NCI-H748 (cell line): ENCODE data around the gene GRPR.
A peak's percentile ranks its signal among the peaks of the same experiment; 100 is the strongest.

ENCODE experiments used
- DNase-seq: peaks from one replicate; lab custom pipeline; 2025; ENCODE audit not compliant: unreplicated experiment; lab: John Stamatoyannopoulos, UW

GRPR gene

DNA sequence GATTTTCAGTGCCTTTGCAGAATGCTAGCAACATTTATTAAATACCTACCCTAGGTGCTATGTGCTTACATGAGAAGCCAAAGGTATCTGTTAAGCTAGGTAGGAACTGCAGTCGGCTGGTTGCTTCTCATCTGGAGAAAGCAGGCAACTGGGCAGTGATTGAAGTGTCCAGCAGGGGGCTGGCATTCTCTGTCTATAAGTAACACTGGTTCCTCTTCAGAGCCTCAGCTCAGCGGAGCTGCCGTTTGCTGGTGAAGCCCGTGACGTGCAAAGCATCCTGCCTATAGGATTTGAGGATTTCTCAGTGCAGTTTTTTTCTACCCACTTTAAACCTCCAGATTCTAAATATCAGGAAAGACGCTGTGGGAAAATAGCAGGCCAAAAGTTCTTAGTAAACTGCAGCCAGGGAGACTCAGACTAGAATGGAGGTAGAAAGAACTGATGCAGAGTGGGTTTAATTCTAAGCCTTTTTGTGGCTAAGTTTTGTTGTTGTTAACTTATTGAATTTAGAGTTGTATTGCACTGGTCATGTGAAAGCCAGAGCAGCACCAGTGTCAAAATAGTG lies at the start of gene GRPR:
TSS of gene GRPR (plus strand) at position 344 of the 565 bp plus-strand sequence. CDS start 389 bp downstream, outside the sequence.
- peak; percentile 83 for DNase-seq

DNA sequence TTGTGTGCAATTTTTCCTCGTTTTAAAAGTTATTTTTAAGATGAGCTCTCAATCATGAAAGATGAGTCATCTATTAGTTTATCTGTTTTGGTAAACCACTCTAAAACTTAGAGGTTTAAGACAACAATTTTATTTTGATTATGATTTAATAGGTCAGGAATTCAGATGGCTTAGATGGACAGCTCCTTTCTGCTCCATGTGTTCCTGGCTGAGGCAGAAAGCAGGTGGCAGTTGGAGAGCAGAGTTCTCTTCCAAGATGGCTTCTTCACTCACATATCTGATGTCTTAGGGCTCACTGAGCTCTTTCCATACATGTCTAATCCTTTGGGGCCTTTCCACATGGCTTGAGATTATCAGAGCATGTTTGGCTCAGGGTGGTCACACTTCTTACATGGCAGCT lies 48.3 kb upstream of the GRPR start:
- no peak for DNase-seq

DNA sequence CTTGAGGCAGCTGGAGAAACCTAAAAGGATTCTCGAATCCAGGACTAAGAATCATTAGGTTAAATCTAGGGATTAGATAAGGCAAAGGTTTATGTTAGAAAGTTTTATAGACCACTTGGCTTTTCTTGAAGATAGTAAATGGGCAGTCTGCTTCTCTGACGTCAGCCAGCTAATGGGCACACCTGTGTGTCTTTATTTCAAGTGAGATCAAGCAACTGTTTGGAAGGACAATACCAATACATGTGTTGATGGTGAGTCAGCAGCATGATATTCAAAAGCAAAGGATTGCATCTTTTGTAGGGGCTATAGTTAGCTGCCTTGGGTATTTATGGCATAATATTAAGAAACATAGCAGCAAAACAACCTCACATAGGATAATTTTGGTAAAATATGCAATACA lies 46.5 kb upstream of the GRPR start:
- DNase-seq: no peak

DNA sequence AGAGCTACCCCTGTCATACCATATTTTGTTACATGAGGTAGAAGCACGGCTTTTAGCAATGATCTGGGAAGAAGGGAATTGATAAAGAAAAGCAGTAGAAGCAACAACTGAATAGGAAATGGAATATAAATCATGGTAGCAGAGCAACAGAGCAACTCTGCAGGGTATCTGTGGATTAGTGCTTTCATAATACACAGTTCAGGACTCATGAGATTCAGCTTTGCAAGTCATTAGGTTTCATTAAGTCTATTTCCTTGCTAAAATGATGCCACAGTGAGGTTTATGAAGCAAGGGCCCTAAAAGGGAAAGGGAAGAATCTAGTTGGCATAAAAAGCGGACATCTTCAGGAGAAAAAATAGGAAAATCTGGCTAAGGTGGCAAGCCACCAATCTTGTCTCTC lies 45.6 kb upstream of the GRPR start:
- no peak for DNase-seq

DNA sequence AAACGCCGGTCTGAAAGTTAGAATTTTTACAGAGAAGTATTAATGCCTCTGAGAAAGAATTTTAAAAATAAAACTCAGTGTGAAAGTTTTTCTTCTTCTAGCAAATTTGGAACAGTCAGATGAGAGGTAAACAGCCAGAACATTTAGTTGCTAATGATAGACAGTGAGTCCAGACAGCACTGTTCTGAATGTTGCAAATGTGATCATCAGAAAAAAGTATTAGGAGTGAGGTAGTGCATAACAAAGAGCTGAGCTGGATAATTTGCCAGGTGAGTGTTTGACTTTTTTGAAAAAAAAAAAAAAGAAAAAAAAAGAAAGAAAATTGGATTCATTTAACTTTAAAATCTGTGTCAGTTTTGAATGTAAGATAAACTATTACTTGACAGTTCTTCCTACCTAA lies 42.0 kb upstream of the GRPR start:
- no peak for DNase-seq

DNA sequence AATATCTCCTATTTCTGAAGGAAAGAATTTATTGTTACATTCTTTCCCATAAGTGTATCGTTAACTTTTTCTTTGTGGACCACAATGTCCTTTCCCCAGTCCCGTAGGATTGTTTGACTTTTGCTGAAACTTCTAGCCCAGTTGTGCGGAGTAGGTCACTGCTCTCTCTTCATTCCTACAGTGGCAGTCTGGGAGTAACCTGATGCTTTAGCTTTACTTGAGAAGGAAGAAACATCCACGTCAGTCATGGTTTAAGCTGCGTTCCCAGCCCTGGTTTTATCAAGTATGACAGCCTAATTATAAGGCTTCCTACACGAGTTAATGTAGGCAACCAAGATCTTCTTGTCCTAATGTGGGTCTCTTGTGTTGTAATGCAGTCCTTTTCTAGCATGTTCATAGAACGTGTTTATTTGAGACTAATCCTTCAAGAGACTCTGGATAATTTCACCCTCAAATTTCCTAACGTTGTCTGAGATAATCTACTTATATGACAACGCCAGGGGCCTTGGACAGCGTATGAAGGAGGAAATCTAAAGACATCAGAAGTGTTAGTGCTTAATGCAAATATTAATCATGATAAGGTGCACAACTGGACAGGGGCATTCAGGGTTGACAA lies 40.8 kb upstream of the GRPR start:
- no peak for DNase-seq

DNA sequence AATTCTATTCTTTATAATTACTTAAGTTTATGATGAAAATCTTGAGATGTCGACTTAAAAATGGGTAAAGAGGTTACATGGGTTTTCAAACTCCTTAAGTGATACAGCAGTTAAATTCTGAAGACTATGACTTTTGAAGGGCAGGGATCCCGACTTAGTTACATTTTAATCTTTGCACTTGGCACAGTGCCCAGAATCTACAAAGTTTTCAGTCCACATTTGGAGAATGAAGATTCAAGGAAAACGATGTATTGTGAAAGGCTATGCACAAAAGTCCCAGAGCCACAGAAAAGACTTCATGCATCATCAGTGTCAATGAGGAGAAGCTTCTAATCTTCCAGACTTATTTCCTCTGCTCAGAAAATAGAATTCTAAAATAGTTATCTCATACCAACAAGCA lies 36.3 kb upstream of the GRPR start:
- DNase-seq: no peak

DNA sequence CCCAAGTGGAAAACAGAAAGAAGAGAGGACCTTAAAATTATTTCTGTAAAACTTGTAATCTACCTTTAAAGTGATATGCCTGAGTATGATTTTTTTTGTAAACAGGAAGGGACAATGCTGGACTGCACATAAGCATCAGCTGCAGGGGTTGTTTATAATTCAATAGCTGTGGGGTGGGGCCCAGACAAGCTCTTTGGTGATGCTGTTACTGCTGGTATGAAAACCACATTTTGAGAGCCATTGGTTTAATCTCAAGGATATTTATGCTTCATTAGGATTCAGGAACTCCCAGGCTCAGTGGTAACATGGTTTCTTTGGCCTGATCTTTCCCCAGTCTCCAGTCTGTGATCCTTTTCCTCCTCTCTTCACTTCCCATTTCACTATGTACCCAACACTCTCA lies 34.3 kb upstream of the GRPR start:
- DNase-seq: no peak

DNA sequence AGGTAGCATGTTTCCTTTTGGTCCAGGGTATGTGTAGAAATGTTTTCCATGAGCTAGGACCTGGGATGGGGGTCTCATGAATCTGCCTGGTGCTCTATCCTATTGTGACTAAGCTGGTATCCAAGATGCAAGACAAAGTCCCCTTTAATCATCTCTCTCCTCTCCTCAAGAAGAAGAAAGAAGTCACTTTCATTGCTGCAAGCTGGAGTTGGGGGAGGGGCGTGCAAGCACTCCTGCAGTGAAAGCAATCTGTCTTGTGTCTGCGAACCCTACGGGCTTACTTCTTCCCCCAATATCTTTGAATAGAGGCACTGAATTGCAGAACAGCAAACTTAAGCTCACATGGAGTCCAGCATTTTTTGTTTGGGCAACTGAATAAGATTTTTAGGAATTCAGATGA lies 27.2 kb upstream of the GRPR start:
- no peak for DNase-seq

DNA sequence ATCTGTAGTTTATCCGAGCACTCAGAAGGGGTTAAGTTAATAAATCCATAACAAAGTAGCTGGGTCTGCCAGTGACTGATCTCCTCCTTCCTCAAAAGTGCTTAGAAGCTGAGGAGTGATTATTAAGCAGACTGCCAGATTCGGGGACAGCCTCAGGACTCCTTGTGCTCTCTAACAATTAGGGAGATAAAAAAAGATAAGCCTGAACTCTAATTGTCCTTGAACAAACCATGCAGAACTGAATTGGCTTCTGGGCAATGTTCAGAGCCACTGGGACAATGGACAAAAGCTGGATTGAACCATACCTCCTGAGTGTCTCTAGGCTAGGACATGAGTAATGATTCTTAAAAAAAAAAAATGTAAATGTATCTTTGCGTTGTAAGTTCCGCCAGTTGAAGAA lies 22.7 kb upstream of the GRPR start:
- no peak for DNase-seq

DNA sequence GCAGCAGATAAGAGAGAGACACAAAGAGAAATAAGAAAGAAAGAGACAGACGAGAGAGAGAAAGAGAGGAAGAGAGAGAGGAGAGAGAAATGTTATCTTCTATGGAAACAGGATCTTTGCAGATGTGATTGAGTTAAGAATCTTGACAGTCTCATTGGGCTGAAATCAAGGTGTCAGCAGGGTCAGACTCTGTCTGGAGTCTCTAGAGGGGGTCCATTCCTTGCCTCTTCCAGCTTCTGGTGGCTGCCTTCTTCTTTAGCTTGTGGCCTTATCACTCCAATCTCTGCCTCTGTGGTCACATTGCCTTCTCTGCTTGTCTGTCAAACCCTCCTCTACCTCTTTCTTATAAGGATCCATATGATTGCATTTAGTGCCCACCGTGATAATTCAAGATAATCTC lies 21.8 kb upstream of the GRPR start:
- DNase-seq: no peak

DNA sequence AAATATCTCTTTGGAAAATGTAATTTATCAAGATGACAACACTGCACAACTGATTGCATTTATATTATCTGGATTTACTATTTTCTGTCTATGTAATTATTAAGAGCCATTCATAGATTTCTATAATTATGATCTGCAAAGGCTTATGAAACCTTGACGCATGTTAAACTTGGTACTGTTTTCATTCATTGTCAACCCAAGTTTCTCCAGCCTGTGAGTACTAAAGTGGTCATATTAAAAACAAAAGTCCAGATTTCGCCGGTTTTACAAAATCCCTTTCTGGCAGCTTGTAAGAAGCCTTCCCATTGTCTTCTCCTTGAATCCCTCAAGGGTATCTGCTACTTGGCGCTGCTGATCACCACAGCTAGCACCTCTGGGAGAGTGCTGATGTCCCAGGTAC lies 19.7 kb upstream of the GRPR start:
- DNase-seq: no peak

DNA sequence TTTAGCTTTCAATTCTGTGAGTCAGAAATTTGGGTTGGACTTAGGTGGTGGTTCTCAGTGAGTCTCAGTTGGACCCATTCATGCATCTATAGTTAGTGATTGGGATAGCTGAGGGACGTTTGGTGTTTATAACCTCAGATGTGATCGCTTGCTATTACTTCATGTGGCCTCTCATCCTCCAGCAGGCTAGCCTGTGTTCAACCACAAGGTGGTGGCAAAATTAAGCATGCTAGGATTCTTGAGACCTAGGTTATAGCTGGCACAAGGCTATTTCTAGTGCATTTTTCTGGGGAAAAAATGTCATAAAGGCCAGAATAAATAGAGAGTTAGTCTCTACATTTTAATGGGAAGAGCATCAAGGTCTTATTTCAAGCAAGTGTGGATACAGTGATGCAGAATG lies 10.9 kb upstream of the GRPR start:
- no peak for DNase-seq

DNA sequence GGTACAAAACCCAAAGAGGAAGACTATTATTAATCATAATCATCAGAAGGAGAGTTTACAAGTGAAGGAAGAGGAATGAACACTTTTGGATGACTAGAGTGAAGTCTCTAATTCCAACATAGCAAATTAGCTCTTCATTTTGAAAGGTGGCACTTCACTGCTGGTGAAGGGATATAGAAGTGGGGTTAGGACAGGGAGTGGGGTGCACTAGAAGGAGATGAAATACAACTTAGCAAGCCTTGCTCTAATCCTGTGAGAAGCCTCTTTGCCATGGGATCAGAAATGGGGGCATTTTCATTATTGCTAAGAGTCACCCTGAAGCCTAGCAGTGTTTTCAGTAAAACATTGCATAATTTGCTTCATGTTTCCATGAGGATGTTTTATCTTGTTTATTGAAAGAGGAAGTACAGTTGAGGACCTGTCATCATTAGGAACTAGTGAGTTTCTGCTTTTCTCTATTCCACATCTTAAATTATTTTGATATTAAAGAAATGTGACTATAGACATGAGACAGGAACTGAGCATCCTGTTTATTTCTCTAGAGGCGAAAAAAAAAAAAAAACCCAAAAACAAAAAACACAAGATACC lies 9.3 kb upstream of the GRPR start:
- DNase-seq: no peak

DNA sequence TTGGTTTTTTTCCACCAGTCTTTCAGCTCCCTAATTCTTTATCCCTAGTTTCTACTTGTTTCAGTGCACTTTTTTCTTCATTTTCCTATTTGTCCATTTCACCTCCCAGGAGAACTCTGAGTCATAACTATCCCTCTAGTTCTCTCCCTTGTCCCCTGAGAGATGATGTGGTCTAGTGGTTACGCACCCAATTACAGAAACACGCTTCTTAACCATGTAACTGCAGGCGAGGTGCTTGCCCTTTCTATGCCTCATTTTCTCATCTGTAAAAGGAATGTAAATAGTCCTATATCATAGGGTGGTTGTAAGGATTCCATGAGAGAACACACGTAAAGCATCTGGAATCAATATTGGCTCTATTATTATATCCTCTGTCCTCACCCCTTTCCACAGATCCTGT lies 8.8 kb upstream of the GRPR start:
- DNase-seq: no peak

DNA sequence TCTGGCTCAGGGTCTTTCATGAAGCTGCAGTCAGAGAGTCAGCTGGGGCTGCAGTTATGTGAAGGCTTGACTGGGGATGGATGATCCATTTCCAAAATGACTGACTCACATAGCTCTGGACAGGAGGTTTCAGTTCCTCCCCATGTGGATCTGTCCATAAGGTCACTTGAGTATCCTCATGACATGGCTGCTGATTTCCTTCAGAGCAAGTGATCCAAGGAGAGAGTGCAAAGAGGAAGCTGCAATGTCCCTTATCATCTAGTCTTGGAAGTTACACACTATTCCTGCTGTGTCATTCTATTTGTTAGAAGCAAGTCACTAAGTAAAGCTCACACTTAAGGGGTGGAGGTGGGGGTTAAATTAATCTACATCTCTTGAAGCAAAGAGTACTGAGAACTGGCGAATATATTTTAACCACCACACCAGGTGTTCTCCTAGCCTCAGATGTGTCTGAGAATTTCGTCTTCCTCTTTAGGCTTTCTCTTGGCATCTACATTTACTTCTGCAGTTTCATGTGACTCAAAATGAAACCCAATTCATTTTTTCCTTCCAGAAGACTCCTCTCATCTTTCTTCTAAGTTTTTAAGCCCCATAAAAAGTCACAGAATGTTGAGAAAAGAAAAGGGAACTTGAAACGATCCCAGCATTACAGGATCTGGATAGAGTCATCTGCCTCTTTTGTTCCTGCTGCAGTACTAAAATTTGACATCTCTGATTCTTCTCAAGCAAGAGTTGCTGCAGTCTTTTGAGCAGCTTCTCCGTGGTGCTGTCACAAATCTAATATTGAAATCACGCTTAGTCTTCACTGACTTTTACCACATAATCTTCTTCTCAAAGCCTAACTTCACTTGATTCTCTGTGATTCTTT lies 3.8 kb upstream of the GRPR start:
- no peak for DNase-seq

DNA sequence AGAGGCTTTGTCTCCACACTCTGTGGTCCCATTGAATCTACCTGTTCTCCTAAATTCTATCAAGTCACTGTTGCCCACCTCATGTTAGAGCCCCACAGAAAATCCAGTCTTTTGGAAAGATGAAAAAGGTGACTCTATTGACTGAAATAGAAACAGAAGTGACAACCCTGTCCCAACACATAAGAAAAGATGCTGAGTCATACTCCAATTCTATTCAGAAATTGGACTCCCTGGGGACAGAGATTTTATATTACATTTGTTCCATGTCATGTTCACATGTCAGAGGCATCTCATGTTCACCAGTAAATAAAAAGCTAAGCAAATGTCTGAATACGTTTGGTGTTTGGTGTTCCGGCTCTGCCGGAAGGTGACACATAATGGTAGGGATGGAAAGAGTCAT lies 2.9 kb upstream of the GRPR start:
- DNase-seq: no peak

DNA sequence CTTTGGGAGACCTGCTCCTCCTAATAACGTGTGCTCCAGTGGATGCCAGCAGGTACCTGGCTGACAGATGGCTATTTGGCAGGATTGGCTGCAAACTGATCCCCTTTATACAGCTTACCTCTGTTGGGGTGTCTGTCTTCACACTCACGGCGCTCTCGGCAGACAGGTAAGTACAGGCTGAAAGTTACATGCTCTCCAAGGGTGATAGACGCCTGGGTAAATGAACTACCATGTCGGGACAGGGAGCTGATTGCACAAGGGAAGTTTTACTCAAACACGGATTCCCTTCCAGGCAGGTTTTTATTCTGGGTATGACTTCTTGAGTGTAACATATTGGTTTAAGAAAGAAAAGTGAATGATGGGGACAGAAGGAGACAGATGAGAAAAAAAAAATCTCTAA lies 836 bp downstream of the GRPR start:
- DNase-seq: no peak

DNA sequence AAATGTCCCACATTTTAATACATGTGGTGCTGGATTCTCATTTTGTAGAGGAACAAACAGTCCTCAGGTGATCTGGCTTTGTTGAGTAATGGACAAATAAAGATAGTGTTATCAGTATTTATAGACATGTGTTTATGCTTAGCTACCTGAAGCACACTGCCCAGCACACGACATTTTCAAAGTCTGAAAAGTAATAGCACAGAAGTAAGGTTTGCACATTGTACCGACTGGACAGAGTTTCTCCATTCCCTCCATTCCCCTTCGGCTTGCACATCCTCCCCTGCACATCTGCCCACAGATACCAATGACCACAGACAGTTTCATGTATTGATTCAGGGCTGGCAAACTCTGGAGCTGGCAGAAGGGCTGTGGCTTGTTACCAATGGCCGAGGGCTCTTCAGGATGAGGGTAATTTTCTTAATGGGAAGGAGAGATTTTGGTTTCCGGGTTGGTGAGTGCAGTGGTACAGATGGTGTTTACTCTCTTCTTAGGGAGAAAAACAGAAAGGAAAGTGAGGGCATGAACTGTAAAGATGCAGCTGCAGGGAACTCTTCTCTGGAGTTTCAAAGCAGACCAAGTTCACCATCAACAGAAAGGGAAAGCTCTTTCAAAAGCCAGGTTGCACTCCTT lies 2.3 kb downstream of the GRPR start:
- peak; percentile 50 for DNase-seq

DNA sequence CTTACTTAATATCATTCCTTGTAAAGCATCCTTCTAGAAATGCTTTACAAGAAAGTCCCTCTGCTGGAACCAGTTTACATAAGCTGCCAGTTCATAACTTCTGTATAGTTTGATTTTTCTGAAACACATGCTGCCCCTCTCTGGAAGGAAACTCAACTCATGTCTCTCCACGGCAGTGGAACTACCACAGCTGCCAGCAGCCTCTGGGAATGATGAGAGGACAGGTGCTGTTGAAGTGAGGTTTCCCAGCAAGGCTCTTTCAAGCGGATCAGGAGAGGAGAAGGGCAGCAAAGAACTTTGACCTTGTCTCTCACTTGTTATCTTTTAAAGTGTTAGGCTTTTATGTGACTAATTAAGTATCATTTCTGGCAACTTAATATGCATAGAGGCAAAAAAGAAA lies 7.3 kb downstream of the GRPR start:
- DNase-seq: no peak

DNA sequence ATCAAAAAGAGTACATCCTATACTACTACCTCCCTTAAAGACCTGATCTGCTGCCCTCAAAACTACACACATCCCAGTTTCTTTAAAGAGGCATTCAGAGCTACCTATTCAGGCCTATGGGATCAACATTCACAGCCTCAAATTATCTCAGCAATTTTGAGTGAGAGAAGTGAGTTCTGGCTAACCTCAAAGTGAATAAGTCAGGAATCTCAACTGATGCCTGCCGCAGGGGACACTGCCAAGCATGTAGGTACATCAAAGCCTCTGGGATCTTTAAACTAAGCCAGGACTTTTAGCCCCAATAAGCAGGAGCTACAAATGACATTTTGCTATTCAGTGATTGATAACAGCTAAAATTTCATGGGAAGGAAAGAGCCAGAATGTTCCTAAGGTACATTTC lies 11.6 kb downstream of the GRPR start:
- DNase-seq: no peak

DNA sequence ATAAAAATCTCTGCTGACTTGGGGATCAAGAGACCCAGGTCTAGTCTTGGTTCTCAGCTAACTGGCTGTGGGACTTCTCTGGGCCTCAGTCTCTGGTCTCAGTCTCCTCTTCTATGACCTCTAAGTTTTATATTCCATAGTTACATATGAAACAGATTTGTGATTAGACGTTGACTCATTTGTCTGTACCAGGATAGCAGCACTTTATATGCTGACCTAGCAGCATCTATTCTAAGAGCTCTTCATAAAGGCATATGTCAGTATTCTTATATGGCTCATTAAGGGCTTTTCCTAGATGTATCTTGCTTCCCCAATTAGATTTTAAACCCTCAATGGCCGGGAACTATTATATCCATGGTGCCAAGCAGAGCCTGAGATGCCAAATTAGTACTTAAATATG lies 12.7 kb downstream of the GRPR start:
- DNase-seq: no peak
